H9 (cell line): ENCODE results near the gene TBR1. TPM values are rescaled to one million over a fixed set of nuclear protein-coding genes. Genes with fewer than 3 reads are reported as not detected.
A peak's percentile ranks its signal among the peaks of the same experiment; 100 is the strongest.

Experiments used
- DNase-seq: peaks from one replicate; pipeline ENCODE4 v3.0.0-alpha.2; 2017
- H2AFZ ChIP-seq: one replicate; pipeline ENCODE4 v1.6.1; 2013; ENCODE audit warnings: mild to moderate bottlenecking, low read length, control low read depth, moderate library complexity
- H2AK5ac ChIP-seq: 2 replicates; pipeline ENCODE4 v1.6.1; 2013; ENCODE audit warnings: low read length, control low read depth, mixed read lengths; ENCODE audit not compliant: insufficient read length
- H2BK120ac ChIP-seq: one replicate; pipeline ENCODE4 v1.6.1; 2013; ENCODE audit warnings: low read depth, mild to moderate bottlenecking, low read length, control low read depth, inconsistent platforms; ENCODE audit not compliant: poor library complexity, severe bottlenecking
- H2BK12ac ChIP-seq: 2 replicates; pipeline ENCODE4 v1.6.1; 2013; ENCODE audit warnings: low read length, control low read depth, mixed read lengths, low read depth; ENCODE audit not compliant: insufficient read length
- H2BK15ac ChIP-seq: 2 replicates; pipeline ENCODE4 v1.6.1; 2013; ENCODE audit warnings: low read depth, low read length, control low read depth
- H2BK20ac ChIP-seq: one replicate; pipeline ENCODE4 v1.6.1; 2013; ENCODE audit warnings: low read depth, mild to moderate bottlenecking, low read length, control low read depth, inconsistent platforms; ENCODE audit not compliant: poor library complexity, severe bottlenecking
- H2BK5ac ChIP-seq: 2 replicates; pipeline ENCODE4 v1.6.1; 2013; ENCODE audit warnings: low read length, control low read depth, mixed read lengths; ENCODE audit not compliant: insufficient read length
- H3K14ac ChIP-seq: 2 replicates; pipeline ENCODE4 v1.6.1; 2013; ENCODE audit warnings: low read length, control low read depth; ENCODE audit not compliant: insufficient read depth
- H3K18ac ChIP-seq: 2 replicates; pipeline ENCODE4 v1.6.1; 2013; ENCODE audit warnings: low read depth, mild to moderate bottlenecking, mixed read lengths, low read length, control low read depth; ENCODE audit not compliant: insufficient read length
- H3K23ac ChIP-seq: 2 replicates; pipeline ENCODE4 v1.6.1; 2013; ENCODE audit warnings: low read length, control low read depth, mixed read lengths, low read depth; ENCODE audit not compliant: insufficient read length
- H3K23me2 ChIP-seq: 2 replicates; pipeline ENCODE4 v1.6.1; 2013; ENCODE audit warnings: low read depth, mild to moderate bottlenecking, mixed read lengths, low read length, control low read depth; ENCODE audit not compliant: insufficient read length, poor library complexity, severe bottlenecking
- H3K27ac ChIP-seq: 2 replicates; pipeline ENCODE4 v1.5.1; 2013; ENCODE audit warnings: low read length, control low read depth, mixed read lengths, low read depth; ENCODE audit not compliant: insufficient read length
- H3K27me3 ChIP-seq: 2 replicates; pipeline ENCODE4 v1.6.1; 2013; ENCODE audit warnings: low read length, control low read depth, inconsistent platforms; ENCODE audit not compliant: insufficient read depth
- H3K4ac ChIP-seq: 2 replicates; pipeline ENCODE4 v1.6.1; 2013; ENCODE audit warnings: low read depth, mild to moderate bottlenecking, control low read depth, inconsistent platforms, low read length, moderate library complexity
- H3K4me1 ChIP-seq: 2 replicates; pipeline ENCODE4 v1.6.1; 2013; ENCODE audit warnings: low read length, control low read depth, inconsistent platforms; ENCODE audit not compliant: insufficient read depth
- H3K4me2 ChIP-seq: 2 replicates; pipeline ENCODE4 v1.6.1; 2013; ENCODE audit warnings: low read length, control low read depth, mixed read lengths; ENCODE audit not compliant: insufficient read length, insufficient read depth
- H3K56ac ChIP-seq: 2 replicates; pipeline ENCODE4 v1.6.1; 2013; ENCODE audit warnings: low read depth, mild to moderate bottlenecking, mixed read lengths, low read length, control low read depth; ENCODE audit not compliant: insufficient read length
- H3K79me1 ChIP-seq: 2 replicates; pipeline ENCODE4 v1.6.1; 2013; ENCODE audit warnings: low read depth, mild to moderate bottlenecking, moderate library complexity, low read length, control low read depth, inconsistent platforms; ENCODE audit not compliant: insufficient read depth, poor library complexity, severe bottlenecking
- H3K79me2 ChIP-seq: 2 replicates; pipeline ENCODE4 v1.6.1; 2013; ENCODE audit warnings: low read length, control low read depth, inconsistent platforms; ENCODE audit not compliant: insufficient read depth
- H3K9ac ChIP-seq: 2 replicates; pipeline ENCODE4 v1.6.1; 2013; ENCODE audit warnings: low read length, control low read depth, mixed read lengths; ENCODE audit not compliant: insufficient read length; ENCODE audit errors: extremely low read depth
- H3K9me3 ChIP-seq: one replicate; pipeline ENCODE4 v1.6.1; 2013; ENCODE audit warnings: low read depth, low read length, inconsistent platforms; ENCODE audit not compliant: control insufficient read depth
- H3T11ph ChIP-seq: one replicate; pipeline ENCODE4 v1.6.1; 2013; ENCODE audit warnings: mild to moderate bottlenecking, low read length, control low read depth, inconsistent platforms
- H4K20me1 ChIP-seq: one replicate; pipeline ENCODE4 v1.6.1; 2013; ENCODE audit not compliant: control insufficient read depth, insufficient read length, insufficient read depth
- H4K5ac ChIP-seq: 2 replicates; pipeline ENCODE4 v1.6.1; 2013; ENCODE audit warnings: low read depth, mild to moderate bottlenecking, mixed read lengths, low read length, control low read depth; ENCODE audit not compliant: insufficient read length
- H4K8ac ChIP-seq: replicated peaks from 2 replicates; pipeline ENCODE4 v1.6.1; 2013; ENCODE audit warnings: low read length, control low read depth, mixed read lengths, low read depth; ENCODE audit not compliant: insufficient read length
- H4K91ac ChIP-seq: 2 replicates; pipeline ENCODE4 v1.6.1; 2013; ENCODE audit warnings: low read depth, mild to moderate bottlenecking, moderate library complexity, mixed read lengths, low read length, control low read depth; ENCODE audit not compliant: insufficient read length
- H3K27ac Mint-ChIP-seq, 3 experiments: 2 replicates in 2 of 3; 3 replicates in 1 of 3; pipeline ENCODE4 v1.8.0; 2020 to 2021; ENCODE audit warnings: mixed read lengths in 3 of 3, mild to moderate bottlenecking in 1 of 3, moderate library complexity in 1 of 3
- H3K27me3 Mint-ChIP-seq: 2 replicates; pipeline ENCODE4 v1.8.0; 2021; ENCODE audit warnings: low read depth, mild to moderate bottlenecking, moderate library complexity, mixed read lengths
- H3K36me3 Mint-ChIP-seq, 3 experiments: 2 replicates in 2 of 3; 3 replicates in 1 of 3; pipeline ENCODE4 v1.8.0; 2020 to 2021; ENCODE audit warnings: low read depth in 3 of 3, mixed read lengths in 3 of 3; ENCODE audit not compliant: insufficient read depth in 1 of 3
- H3K4me1 Mint-ChIP-seq, 2 experiments: 2 replicates each; pipeline ENCODE4 v1.8.0; 2020; ENCODE audit warnings: mixed read lengths in 2 of 2
- H3K4me3 Mint-ChIP-seq, 2 experiments: 2 replicates in 1 of 2; 3 replicates in 1 of 2; pipeline ENCODE4 v1.8.0; 2020 to 2021; ENCODE audit warnings: mild to moderate bottlenecking in 2 of 2, mixed read lengths in 2 of 2, moderate library complexity in 1 of 2
- H3K9me3 Mint-ChIP-seq, 2 experiments: 2 replicates in 1 of 2; 3 replicates in 1 of 2; pipeline ENCODE4 v1.8.0; 2020; ENCODE audit warnings: mild to moderate bottlenecking in 2 of 2, mixed read lengths in 2 of 2, moderate library complexity in 1 of 2
- WGBS: extraction: QIAGEN DNeasy Blood & Tissue Kit; methylation state at CpG from one replicate; pipeline ENCODE4 v1.1.7; 2013; ENCODE audit warnings: missing lambda C conversion rate, low lambda C conversion rate, mixed read lengths; ENCODE audit not compliant: insufficient read length; ENCODE audit errors: extremely low coverage; 5-methylcytosine and 5-hydroxymethylcytosine counted together
- total RNA-seq: library from RNA; stranded (reverse); gene quantifications from 2 replicates; pipeline ENCODE4 v1.2.1, GENCODE V29; 2021
- TF ChIP-seq, protein P1 (sequence below): fragments of 200-600 bp; sonication (generic); conservative IDR thresholded peaks from 3 replicates; pipeline ENCODE4 v1.8.0; 2021; ENCODE audit warnings: antibody characterized with exemption, mild to moderate bottlenecking

Gene TBR1
- total RNA-seq, 1 experiment from 2014 or later = 0.24 TPM

DNA sequence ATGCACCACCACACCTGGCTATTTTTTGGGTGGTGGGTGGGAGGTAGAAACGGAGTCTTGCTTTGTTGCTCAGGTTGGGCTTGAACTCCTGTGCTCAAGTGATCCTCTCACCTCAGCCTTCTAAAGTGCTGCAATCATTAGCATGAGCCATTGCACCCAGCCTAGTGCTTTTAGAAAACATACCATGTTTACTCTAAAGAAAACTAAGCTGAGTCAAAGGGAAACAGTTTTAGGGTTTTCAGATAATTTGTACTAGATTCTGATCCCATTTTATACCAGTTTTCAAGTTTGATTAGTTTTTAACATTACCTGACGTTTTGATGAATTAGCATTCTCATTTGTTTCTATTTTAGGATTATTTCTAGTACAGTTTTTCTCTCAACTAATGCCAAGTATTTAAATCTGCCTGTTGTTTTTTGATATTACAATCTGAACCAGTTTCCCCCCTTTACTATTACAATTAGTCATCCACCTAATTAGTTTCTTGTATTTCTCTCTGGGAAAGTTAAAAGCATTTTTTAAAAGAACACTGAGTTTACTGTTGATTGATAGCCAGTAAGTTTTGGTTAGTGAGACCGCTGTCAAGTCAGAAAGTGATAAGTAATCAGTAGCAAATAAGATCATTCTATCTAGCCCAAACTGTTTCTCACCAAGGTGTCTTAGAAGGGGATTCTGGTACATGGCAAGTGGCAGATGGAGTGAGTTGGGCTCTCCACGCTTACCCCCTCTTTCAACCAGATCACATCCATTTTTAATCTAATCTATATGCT, 24.2 kb upstream of the TBR1 start:
- H3K23ac ChIP-seq = no peak overlapping the region
- no peaks in the 10 kb centered on the region for H3K79me2 ChIP-seq
- H2BK12ac ChIP-seq = no peak overlapping the region
- no peak overlapping the region for H3K14ac ChIP-seq
- no peaks in the 10 kb centered on the region for H3K9me3 Mint-ChIP-seq
- no peak overlapping the region for H3K18ac ChIP-seq
- no peak overlapping the region for H3K9ac ChIP-seq
- H3K27me3 Mint-ChIP-seq = no peaks in the 10 kb centered on the region
- no peak overlapping the region for H3K4me2 ChIP-seq
- no peaks in the 10 kb centered on the region for H3K27me3 ChIP-seq
- no peaks in the 10 kb centered on the region for H3K4me1 ChIP-seq
- DNase-seq = no peak
- H3K79me1 ChIP-seq = no peaks in the 10 kb centered on the region
- H2BK15ac ChIP-seq = no peak overlapping the region
- H3K27ac Mint-ChIP-seq = peak overlapping the region in 1 of 3 experiments; percentile 27; a peak in 1 of 7 replicates
- no peak overlapping the region for H2AK5ac ChIP-seq
- H3T11ph ChIP-seq = no peak overlapping the region
- H3K4ac ChIP-seq = no peak overlapping the region
- H4K91ac ChIP-seq = no peak overlapping the region
- peaks cover 13 to 23% (median 16%) of the 10 kb centered on the region in 3 experiments; a peak in 5 of 7 replicates for H3K36me3 Mint-ChIP-seq
- H3K4me1 Mint-ChIP-seq = peaks cover 10 to 16% of the 10 kb centered on the region in 2 experiments
- no peak overlapping the region for H3K4me3 Mint-ChIP-seq
- H3K27ac ChIP-seq = no peak overlapping the region
- no peak overlapping the region for H2AFZ ChIP-seq
- WGBS = no CpG with 5 or more reads among the region's 4 CpGs
- H2BK20ac ChIP-seq = no peak overlapping the region
- no peaks in the 10 kb centered on the region for H3K9me3 ChIP-seq
- no peak overlapping the region for H4K5ac ChIP-seq
- H4K8ac ChIP-seq = no peak overlapping the region
- H3K56ac ChIP-seq = no peak overlapping the region
- TF ChIP-seq, protein P1, sequence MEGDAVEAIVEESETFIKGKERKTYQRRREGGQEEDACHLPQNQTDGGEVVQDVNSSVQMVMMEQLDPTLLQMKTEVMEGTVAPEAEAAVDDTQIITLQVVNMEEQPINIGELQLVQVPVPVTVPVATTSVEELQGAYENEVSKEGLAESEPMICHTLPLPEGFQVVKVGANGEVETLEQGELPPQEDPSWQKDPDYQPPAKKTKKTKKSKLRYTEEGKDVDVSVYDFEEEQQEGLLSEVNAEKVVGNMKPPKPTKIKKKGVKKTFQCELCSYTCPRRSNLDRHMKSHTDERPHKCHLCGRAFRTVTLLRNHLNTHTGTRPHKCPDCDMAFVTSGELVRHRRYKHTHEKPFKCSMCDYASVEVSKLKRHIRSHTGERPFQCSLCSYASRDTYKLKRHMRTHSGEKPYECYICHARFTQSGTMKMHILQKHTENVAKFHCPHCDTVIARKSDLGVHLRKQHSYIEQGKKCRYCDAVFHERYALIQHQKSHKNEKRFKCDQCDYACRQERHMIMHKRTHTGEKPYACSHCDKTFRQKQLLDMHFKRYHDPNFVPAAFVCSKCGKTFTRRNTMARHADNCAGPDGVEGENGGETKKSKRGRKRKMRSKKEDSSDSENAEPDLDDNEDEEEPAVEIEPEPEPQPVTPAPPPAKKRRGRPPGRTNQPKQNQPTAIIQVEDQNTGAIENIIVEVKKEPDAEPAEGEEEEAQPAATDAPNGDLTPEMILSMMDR = no peak
- H2BK120ac ChIP-seq = no peak overlapping the region
- no peaks in the 10 kb centered on the region for H3K23me2 ChIP-seq
- H4K20me1 ChIP-seq = no peaks in the 10 kb centered on the region
- no peak overlapping the region for H2BK5ac ChIP-seq
